ENCODE results near the gene ROBO1.

Gene ROBO1

GRCh38 chr3:79436387-79436786 lies 331.4 kb downstream of the ROBO1 start:
- no peak for DNase-seq

GRCh38 chr3:79427081-79427480 lies 340.7 kb downstream of the ROBO1 start:
- no peak for DNase-seq

GRCh38 chr3:79424811-79425210 lies 343.0 kb downstream of the ROBO1 start:
- no peak for DNase-seq

DNA sequence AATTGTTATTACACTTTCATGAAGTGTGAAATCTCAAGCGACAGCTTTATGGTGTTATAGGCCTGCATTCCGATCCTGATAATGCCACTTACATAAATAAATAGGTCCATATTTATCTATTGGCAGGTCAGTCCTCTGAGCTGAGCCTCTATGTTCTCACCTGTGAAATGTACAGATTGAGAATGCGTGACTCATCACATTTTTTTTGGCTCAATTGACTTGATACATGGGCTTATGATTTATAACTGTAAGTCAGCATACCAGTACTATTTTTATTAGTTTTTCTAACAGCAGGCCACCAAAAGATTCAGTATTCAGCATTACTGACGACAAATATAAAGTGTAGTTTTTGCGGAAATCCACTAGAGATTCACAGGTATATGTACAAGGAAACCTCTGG lies 344.4 kb downstream of the ROBO1 start:
- DNase-seq, result no peak

DNA sequence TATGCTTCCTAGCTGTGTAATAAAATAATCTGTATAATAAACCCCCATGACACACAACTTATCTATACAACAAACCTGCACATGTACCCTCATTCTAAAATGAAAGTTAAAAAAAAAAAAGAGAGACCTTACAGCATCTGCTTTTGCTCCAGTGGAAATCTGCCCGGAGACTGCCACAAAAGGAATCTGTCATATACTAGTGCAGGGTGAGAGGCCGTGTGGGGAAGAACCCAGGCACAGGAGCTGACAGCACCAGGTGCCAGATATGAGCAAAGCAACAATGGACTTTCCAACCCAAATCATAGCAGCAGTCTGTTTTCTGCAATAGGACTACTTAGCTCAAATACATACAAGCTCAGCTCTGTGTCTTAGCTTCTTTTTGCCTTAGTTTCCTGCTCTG lies 346.5 kb downstream of the ROBO1 start:
- no peak for DNase-seq

DNA sequence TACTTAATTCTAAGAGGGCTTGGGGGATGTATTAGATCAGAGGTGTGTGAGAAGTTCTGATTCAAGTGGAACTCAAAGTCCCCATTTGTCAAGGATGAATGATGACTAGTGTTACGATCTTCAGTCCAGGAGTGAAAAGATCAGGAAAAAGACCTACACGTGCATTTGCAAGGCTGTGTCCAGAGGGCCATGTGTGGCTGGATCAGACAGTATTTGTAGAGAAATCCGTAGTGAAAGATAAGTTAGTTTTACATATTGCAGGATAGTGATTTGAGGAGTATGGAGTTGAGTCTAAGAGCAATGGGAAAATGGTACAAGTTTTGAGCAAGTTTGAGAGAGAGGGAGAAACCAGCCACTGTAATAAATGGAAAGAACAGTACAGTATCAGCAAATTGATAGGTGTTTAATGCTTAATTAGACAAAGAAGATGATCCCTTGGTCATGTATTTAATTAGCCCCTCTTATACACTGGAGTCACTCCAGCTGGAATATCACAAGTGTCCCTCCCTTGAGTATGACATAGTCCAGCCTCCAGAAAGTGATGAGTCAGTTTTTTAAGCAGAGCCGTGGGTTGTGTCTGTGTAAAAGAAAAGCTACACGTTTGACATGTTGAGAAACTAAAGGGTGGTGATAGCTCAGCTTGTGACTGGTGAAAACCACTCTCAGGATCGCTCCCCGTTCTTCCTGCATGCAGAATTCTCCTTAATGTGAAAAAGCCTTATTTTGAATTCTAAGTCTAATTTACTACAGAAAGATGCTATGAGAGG lies 348.8 kb downstream of the ROBO1 start:
- DNase-seq, result no peak

DNA sequence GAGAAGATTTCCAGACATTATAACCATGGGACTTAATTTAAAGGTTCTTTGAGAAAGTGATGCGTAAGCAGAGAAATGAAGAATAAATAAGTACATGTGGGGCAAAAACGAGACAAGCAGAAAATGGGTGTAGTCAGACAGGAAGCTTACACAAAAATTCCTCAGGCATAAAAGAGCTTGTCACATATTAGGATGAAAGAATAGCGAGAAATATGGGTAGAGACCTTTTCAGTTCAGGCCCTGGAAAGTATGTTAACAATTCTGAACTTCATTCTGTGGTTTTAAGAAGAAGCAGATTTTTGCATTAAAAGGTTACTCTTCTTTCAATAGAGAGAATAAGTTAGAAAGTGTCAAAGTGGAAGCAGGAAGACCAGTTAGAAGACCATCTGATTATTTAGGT lies 352.4 kb downstream of the ROBO1 start:
- no peak for DNase-seq

- no peak for DNase-seq
Observed at GRCh38 chr3:79414806-79415205, 353.0 kb downstream of the ROBO1 start.

DNA sequence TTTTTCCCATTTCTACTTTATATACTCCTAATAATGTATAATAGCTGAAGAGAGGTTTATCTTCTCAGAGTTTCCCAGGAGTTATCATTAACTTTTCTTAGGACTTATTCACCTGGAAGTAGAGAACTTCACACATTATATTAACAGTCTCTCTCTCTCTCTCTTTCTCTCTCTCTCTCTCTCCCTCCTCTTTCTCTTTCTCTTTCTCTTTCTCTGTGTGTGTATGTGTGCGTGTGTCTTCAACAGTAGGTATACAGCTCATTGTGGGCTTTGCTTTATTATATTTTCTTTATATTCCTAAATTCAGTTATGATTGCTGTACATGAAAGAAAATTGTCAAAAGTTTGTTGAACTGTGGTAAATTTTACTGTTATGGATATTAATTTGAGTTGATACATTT lies 353.8 kb downstream of the ROBO1 start:
- DNase-seq, result no peak

DNA sequence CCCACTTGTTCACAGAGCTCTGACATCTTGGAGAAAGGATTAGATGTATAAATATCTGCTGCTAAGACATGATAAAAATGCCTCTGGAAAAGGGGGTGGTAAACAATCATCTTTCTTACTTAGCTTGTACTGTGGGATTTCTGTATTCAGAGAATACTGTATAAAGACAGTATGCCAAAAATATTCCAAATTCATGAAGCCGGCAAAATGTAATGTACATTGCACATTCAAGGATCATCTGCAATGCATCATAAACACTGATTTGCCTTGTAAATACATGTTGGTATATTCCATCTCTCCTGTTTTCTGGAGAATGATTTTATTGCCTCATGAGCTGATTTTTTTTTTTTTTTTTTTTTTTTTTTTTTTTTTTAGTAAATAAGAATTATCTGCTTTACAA lies 355.3 kb downstream of the ROBO1 start:
- no peak for DNase-seq

DNA sequence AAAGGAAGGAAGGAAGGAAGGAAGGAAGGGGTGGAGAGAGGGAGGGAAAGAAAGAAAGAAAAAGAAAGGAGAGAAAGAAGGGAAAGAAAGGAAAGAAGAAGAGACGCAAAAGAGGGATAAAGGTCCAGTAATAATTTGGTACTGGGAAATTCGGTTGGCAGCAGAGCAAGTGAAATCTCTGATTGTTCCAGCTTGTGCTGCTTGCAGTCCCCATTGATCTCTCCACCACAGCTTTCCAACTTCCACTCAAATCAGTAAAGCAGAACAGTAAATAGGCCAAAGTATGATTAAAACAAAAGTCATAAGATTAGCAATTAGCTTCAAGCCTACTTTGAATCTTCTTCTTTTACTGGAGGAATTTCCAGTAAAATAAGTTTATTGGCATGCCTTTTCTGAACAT lies 357.2 kb downstream of the ROBO1 start:
- DNase-seq, result no peak

GRCh38 chr3:79410136-79410535 lies 357.7 kb downstream of the ROBO1 start:
- no peak for DNase-seq

DNA sequence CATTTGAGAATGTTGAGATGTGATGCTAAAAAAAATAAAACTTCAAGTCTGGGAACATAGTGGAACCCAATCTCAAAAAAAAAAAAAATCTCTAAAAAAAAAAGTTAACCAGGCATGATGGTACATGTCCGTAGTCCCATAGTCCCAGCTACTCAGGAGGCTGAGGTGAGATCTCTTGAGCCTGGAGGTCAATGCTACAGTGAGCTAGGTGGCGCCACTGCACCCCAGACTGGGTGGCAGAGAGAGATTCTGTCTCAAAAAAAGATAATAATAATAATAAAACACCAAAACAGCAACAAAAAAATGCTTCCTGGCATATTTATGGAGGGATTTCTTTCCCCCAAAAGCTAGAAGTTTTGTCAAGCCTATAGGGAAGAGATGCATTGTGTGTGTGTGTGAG lies 361.6 kb downstream of the ROBO1 start:
- DNase-seq, result peak; percentile 9

DNA sequence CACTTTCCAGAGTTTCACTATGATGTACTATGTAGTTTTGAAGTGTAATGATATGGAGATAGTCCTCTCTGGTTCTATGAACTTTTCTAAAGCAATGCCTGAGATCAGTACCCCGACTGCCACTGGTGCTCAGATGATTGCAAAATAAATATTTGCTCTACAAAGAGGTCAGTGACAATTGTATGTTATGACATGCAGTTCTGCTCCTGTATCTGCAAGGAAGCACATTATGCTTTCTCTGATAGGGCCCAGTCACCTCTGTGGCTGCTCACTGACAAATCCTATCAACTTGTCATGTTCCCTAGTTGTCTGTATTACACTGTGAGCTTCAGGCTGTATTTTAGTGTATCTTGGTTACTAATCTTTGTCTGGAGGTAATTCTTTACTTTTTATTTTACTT lies 362.6 kb downstream of the ROBO1 start:
- no peak for DNase-seq

- no peak for DNase-seq
Observed at GRCh38 chr3:79396595-79396994, 371.2 kb downstream of the ROBO1 start.

DNA sequence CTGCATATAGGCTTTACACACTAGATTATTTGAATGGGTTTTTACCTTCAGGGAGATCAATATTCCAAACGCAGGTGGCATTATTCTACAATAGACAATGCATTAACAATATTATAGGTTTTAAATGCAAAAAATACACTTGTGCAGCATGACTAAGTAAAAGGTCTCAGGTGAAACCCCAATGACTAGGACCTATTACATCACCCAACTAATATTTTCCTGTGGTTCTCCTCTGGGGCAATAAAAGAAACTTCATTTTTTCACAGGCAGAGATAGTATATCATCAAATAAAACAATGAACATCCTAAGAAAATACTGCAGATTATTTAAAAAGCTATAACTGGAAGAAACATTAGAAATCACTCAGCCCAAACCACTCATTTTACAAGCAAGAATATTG lies 375.3 kb downstream of the ROBO1 start:
- no peak for DNase-seq

DNA sequence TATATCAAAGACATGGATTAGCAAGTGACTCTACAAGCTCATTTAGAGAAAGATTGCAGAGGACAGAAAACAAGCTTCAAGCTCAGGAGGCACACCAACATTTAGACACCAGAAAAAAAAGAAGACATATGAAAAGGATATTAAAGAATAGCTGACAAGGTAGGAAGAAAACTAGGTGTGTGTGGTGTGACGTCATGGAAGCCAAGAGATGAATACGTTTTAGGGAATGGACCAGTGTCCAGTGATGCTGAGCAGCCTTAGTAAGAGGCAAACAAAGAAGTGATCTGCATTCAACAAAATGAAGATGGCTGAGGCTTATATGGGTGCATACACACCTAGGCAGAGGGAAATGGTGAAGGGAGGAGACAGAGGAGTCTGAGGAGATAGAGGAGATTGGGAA lies 377.4 kb downstream of the ROBO1 start:
- no peak for DNase-seq

DNA sequence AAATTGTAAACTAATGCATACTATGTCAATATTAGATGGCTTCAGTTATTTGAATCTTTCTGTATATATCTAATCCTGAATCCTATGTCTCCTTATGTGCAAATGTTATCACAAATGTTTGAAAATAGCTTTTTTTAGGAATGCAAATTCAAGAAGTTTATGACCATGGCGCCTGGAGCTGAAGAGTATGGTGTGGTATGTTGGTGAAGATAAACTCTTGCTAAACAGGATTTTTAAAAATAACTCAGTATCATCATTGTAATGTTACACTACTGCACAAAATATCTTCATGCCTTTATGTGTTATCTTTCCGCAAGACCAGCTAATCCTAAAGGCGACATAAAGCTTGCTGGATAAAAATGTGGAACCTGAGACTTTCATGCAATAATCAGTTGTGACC lies 382.6 kb downstream of the ROBO1 start:
- no peak for DNase-seq

DNA sequence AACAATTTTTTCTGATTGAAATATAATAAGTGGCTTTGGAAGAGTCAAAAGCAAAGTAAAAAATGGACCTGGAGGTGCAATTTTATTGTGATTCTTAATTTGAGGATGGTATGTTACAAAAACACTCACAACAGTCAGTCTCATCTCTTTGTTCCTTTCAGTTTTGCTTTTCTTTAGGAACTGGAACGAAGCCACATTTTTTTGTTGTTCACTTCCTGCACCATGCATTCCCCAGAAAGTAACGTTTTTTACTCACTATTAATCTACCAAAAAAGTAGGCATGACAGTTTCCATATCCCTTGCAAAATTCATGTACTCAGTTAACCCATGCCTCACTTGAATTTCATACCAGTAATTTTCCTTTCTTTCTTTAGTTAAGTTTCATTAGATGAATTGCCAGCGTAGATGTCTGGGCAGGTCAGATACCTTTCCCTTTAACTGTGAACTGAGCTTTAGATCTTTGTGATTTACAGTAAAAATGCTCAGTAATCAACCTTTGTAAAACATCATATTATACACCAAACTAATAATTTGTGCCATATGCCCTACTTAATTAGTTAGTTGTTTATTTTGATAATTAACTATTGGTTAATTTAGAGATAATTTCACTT lies 384.3 kb downstream of the ROBO1 start:
- DNase-seq, result no peak

GRCh38 chr3:79380581-79380980 lies 387.2 kb downstream of the ROBO1 start:
- DNase-seq, result no peak

DNA sequence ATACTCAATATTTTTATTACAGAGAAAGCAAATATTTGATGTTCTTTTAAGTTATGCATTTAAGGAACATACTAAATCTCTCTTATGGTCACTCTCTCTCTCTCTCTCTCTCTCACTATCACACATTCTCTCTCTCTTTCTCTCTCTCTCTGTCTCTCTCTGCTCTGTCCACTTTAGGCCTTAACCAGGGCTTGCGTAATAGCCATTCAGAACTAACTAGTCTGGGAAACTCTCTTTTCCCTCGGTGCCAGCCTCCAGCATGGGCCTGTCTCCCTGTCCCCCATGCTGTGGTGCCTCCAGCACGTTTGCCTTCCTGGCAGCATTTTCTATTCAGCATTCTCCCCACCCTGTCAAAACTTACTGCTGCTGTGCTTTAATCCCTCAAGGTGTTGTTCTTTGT lies 389.7 kb downstream of the ROBO1 start:
- DNase-seq, result no peak

DNA sequence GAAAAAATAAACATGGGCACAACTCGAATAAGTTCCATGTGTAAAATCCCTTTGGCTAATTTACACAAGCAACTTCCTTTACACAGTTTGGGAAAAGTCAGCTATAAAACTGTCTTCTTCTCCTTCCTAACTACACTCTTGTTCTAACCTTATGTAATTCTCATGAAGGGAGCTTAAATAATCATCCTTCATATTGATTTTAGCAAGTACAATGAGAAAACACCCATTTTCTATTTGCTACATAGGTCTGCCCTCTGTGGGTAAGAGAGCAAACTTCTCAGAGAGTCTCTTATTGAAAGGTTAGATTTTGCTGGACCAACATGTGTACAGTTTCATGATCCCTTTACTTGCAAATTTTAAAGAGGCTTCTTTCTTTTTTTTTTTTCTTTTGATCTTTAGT lies 398.5 kb downstream of the ROBO1 start:
- no peak for DNase-seq

- peak; percentile 0 for DNase-seq
Observed at GRCh38 chr3:79368403-79368802, 399.4 kb downstream of the ROBO1 start.

- no peak for DNase-seq
Observed at GRCh38 chr3:79367803-79368202, 400.0 kb downstream of the ROBO1 start.

DNA sequence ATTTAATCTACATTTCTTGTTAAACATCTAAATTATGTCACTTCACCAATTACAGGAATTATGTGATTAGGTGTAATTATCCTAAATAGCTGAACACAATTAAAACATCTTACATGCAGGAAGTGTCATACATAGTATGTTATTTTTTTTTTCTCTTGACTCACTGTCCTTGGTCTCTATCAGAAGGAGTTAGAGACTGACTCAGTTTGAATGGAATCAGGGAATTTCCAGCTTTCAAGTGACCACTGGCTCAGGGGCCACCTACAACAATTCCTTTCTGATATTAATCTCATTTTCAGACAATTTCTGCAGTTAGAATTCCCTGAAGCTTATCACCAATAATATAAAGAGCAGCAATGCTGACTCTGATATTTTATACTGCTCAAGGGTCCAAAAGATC lies 400.7 kb downstream of the ROBO1 start:
- no peak for DNase-seq

Data from NCI-H2171 treated with DMSO at 0.1 percent for 48 hours (cell line).